ENCODE data around the gene FNBP1. TPM values are rescaled to one million over a fixed set of nuclear protein-coding genes. Genes with fewer than 3 reads are reported as not detected.

FNBP1 gene
- total and polyA plus RNA-seq, 2 donors (not counting 1 experiment from before 2014, with no cell fraction given), result 42.9 to 318 TPM

GRCh38 chr9:129866394-129867135 is 176.4 kb downstream of the FNBP1 start:
- Mint-ChIP-seq H3K27me3 (no peaks in the 10 kb centered on the region), H3K4me1 (peaks cover 11% of the 10 kb centered on the region), H3K27ac (no peak overlapping the region), H3K9me3 (ENCODE audit: insufficient read depth) (no peaks in the 10 kb centered on the region), H3K4me3 (no peak overlapping the region)
- no peaks in the 10 kb centered on the region for H3K9me3 ChIP-seq (ENCODE audit: control extremely low read depth in 1 of 3, control insufficient read depth in 2 of 3, insufficient read depth in 1 of 3, low read length in 2 of 3)
- H3K27me3 ChIP-seq (replicated peaks in 1 of 4; ENCODE audit: control extremely low read depth in 1 of 4, control insufficient read depth in 3 of 4, insufficient read depth in 4 of 4, low read length in 3 of 4), result no peaks in the 10 kb centered on the region
- DNase-seq (no peak), ATAC-seq (ENCODE audit: low read depth) (no peak)
- peaks cover 8 to 12% of the 10 kb centered on the region in 2 donors for H3K4me1 ChIP-seq (ENCODE audit: control insufficient read depth in 2 of 2, insufficient read depth in 2 of 2, low read length in 2 of 2)
- 84% methylated on average over 17 of the region's 17 CpGs for WGBS (ENCODE audit: insufficient coverage)
- H3K27ac ChIP-seq (ENCODE audit: low read length in 2 of 2), result peak overlapping the region in 1 of 2 donors; percentile 12
- intact Hi-C loops (cut with micrococcal nuclease), result no loop called here
- no peak overlapping the region for H3K9ac ChIP-seq (ENCODE audit: low read length)
- peaks cover 8 to 28% of the 10 kb centered on the region in 2 experiments for H3K36me3 ChIP-seq (replicated peaks in 1 of 2; ENCODE audit: control extremely low read depth in 1 of 2, control insufficient read depth in 1 of 2, extremely low read depth in 1 of 2, insufficient read depth in 2 of 2, low read length in 1 of 2)
- no peak overlapping the region for H3K4me3 ChIP-seq (ENCODE audit: control extremely low read depth in 1 of 5, extremely low read depth in 1 of 5, insufficient read depth in 1 of 5, low read depth in 2 of 5, low read length in 4 of 5)
- ChIA-PET CTCF (no interaction called here), POLR2A (no interaction called here)
- H2AFZ ChIP-seq (ENCODE audit: insufficient read depth, low read depth, low read length, poor library complexity, severe bottlenecking), result no peak overlapping the region
- TF ChIP-seq EZH2 (IDR thresholded peaks at IDR 0.05; ENCODE audit: borderline replicate concordance, insufficient read depth, low read depth, low read length, poor library complexity, severe bottlenecking), result no peak
- TF ChIP-seq, protein P1, sequence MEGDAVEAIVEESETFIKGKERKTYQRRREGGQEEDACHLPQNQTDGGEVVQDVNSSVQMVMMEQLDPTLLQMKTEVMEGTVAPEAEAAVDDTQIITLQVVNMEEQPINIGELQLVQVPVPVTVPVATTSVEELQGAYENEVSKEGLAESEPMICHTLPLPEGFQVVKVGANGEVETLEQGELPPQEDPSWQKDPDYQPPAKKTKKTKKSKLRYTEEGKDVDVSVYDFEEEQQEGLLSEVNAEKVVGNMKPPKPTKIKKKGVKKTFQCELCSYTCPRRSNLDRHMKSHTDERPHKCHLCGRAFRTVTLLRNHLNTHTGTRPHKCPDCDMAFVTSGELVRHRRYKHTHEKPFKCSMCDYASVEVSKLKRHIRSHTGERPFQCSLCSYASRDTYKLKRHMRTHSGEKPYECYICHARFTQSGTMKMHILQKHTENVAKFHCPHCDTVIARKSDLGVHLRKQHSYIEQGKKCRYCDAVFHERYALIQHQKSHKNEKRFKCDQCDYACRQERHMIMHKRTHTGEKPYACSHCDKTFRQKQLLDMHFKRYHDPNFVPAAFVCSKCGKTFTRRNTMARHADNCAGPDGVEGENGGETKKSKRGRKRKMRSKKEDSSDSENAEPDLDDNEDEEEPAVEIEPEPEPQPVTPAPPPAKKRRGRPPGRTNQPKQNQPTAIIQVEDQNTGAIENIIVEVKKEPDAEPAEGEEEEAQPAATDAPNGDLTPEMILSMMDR (IDR thresholded peaks at IDR 0.05), result no peak
- no peaks in the 10 kb centered on the region for H3K79me2 ChIP-seq (ENCODE audit: control insufficient read depth, insufficient read depth, low read length)
- no peak overlapping the region for H3K4me2 ChIP-seq (replicated peaks; ENCODE audit: low read depth, low read length, poor library complexity, severe bottlenecking)
- no peaks in the 10 kb centered on the region for H4K20me1 ChIP-seq (ENCODE audit: control insufficient read depth, insufficient read depth, low read length, poor library complexity, severe bottlenecking)

DNA sequence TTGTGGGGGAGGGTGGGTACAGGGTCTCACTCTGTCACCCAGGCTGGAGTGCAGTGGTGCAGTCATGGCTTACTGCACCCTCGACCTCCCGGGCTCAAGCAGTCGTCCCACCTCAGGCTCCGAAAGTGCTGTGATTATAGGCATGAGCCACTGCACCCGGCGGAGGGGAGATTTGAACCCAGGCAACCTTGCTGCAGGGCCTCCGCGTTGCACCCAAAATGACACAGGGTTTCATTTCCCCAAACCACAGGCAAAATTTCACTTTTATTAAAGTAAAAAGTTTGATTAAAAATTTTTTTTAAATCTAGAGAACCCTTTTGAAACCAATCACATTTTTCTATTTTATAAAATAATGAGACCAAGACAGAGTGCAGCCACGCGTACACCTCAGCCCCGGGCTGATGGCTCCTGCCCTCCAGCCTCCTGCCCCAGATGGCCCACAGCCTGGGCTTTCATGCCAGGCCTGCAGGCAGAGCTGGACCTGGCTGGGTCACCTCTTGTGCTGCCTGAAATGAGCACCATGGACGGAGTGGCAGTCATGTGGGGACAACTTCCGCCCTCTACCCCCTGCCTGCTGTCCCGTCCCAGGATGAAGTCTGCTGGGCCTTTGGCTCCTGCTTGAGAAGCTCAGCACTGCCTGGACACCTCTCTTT is 177.2 kb downstream of the FNBP1 start:
- POLR2A ChIA-PET, result no interaction called here
- H2AFZ ChIP-seq (ENCODE audit: insufficient read depth, low read depth, low read length, poor library complexity, severe bottlenecking), result no peak overlapping the region
- Mint-ChIP-seq H3K4me3 (no peak overlapping the region), H3K9me3 (ENCODE audit: insufficient read depth) (no peaks in the 10 kb centered on the region), H3K4me1 (peaks cover 11% of the 10 kb centered on the region), H3K27ac (no peak overlapping the region), H3K27me3 (no peaks in the 10 kb centered on the region)
- no peak overlapping the region for H3K4me3 ChIP-seq (ENCODE audit: control extremely low read depth in 1 of 5, extremely low read depth in 1 of 5, insufficient read depth in 1 of 5, low read depth in 2 of 5, low read length in 4 of 5)
- no peaks in the 10 kb centered on the region for H3K79me2 ChIP-seq (ENCODE audit: control insufficient read depth, insufficient read depth, low read length)
- H3K4me1 ChIP-seq (ENCODE audit: control insufficient read depth in 2 of 2, insufficient read depth in 2 of 2, low read length in 2 of 2), result peaks cover 8 to 12% of the 10 kb centered on the region in 2 donors
- no peak overlapping the region for H3K27ac ChIP-seq (ENCODE audit: low read length in 2 of 2)
- CTCF ChIA-PET, result no interaction called here
- ATAC-seq (ENCODE audit: low read depth) (no peak), DNase-seq (no peak)
- TF ChIP-seq, protein P1 (IDR thresholded peaks at IDR 0.05), result no peak
- no peak for TF ChIP-seq EZH2 (IDR thresholded peaks at IDR 0.05; ENCODE audit: borderline replicate concordance, insufficient read depth, low read depth, low read length, poor library complexity, severe bottlenecking)
- no peak overlapping the region for H3K9ac ChIP-seq (ENCODE audit: low read length)
- no peaks in the 10 kb centered on the region for H3K9me3 ChIP-seq (ENCODE audit: control extremely low read depth in 1 of 3, control insufficient read depth in 2 of 3, insufficient read depth in 1 of 3, low read length in 2 of 3)
- no peaks in the 10 kb centered on the region for H3K27me3 ChIP-seq (replicated peaks in 1 of 4; ENCODE audit: control extremely low read depth in 1 of 4, control insufficient read depth in 3 of 4, insufficient read depth in 4 of 4, low read length in 3 of 4)
- peaks cover 8 to 35% of the 10 kb centered on the region in 2 experiments for H3K36me3 ChIP-seq (replicated peaks in 1 of 2; ENCODE audit: control extremely low read depth in 1 of 2, control insufficient read depth in 1 of 2, extremely low read depth in 1 of 2, insufficient read depth in 2 of 2, low read length in 1 of 2)
- intact Hi-C loops (cut with micrococcal nuclease), result no loop called here
- no peaks in the 10 kb centered on the region for H4K20me1 ChIP-seq (ENCODE audit: control insufficient read depth, insufficient read depth, low read length, poor library complexity, severe bottlenecking)
- 75% methylated on average over 5 of the region's 14 CpGs for WGBS (ENCODE audit: insufficient coverage)
- no peak overlapping the region for H3K4me2 ChIP-seq (replicated peaks; ENCODE audit: low read depth, low read length, poor library complexity, severe bottlenecking)

Measured in B cell (primary cell).